Hepatocyte (in vitro differentiated cells): Measurements from ENCODE around the gene MME.

ENCODE experiments used
- CTCF ChIP-seq: fragments of 200-600 bp; sonication (generic); IDR thresholded peaks from 2 replicates; pipeline ENCODE4 v1.5.1; 2016; ENCODE audit warnings: antibody characterized with exemption, mild to moderate bottlenecking; ENCODE audit not compliant: poor library complexity
- EZH2 ChIP-seq: fragments of 200-600 bp; sonication (generic); IDR thresholded peaks from 2 replicates; pipeline ENCODE4 v1.6.1; 2016; ENCODE audit warnings: antibody characterized with exemption, mild to moderate bottlenecking, borderline replicate concordance
- EZH2phosphoT487 ChIP-seq: fragments of 200-600 bp; sonication (generic); IDR thresholded peaks from one replicate; pipeline ENCODE4 v1.6.1; 2018; ENCODE audit warnings: antibody characterized with exemption, mild to moderate bottlenecking, low read depth, moderate library complexity; ENCODE audit not compliant: unreplicated experiment, severe bottlenecking

- TF ChIP-seq CTCF, result no peak
- TF ChIP-seq EZH2phosphoT487, result no peak
- no peak for TF ChIP-seq EZH2
Measured at GRCh38 chr3:155032918-155033317, 47.2 kb upstream of the MME start.
